Esophagus muscularis mucosa (tissue), 4 donors: Measurements from ENCODE around the gene NUDC. TPM values are rescaled to one million over a fixed set of nuclear protein-coding genes. Genes with fewer than 3 reads are reported as not detected.

Source experiments
- DNase-seq: peaks from one replicate; pipeline ENCODE4 v3.0.0-alpha.2; 2017; ENCODE audit errors: extremely low spot score
- H3K27ac ChIP-seq, 4 donors: fragments of 200-600 bp; sonication (generic); replicated peaks in 1 of 4; 1 replicate in 3 of 4; 2 replicates in 1 of 4; pipeline ENCODE4 v1.5.1; 2016 to 2019; ENCODE audit warnings: mild to moderate bottlenecking in 1 of 4
- H3K27me3 ChIP-seq, 4 donors: fragments of 200-600 bp; sonication (generic); one replicate each; pipeline versions ENCODE4 v1.5.1 to v1.6.0; 2016 to 2019
- H3K36me3 ChIP-seq, 4 donors: fragments of 200-600 bp; sonication (generic); one replicate each; pipeline ENCODE4 v1.5.1; 2016 to 2019
- H3K4me1 ChIP-seq, 4 donors: fragments of 200-600 bp; sonication (generic); one replicate each; pipeline ENCODE4 v1.5.1; 2016 to 2019
- H3K4me3 ChIP-seq, 4 donors: fragments of 200-600 bp; sonication (generic); 1 replicate in 2 of 4; 2 replicates in 2 of 4; pipeline ENCODE4 v1.5.1; 2016 to 2019; ENCODE audit warnings: mild to moderate bottlenecking in 4 of 4, moderate library complexity in 1 of 4
- H3K9me3 ChIP-seq, 4 donors: fragments of 200-600 bp; sonication (generic); 1 replicate in 3 of 4; 2 replicates in 1 of 4; pipeline ENCODE4 v1.5.1; 2016 to 2019
- EP300 ChIP-seq: sonication (generic); formaldehyde crosslinking; IDR thresholded peaks from one replicate; pipeline ENCODE4 v1.6.1; 2017; ENCODE audit warnings: antibody characterized with exemption
- POLR2A ChIP-seq: fragments of 450-650 bp; IDR thresholded peaks from one replicate; pipeline ENCODE4 v1.6.1; 2017; ENCODE audit warnings: antibody characterized with exemption, moderate library complexity, mild to moderate bottlenecking, low read depth
- POLR2AphosphoS5 ChIP-seq, 2 donors: sonication (generic); formaldehyde crosslinking; IDR thresholded peaks; one replicate each; pipeline ENCODE4 v1.6.1; 2017; ENCODE audit warnings: antibody characterized with exemption in 2 of 2
- WGBS: methylation state at CpG from one replicate; pipeline ENCODE4 v1.1.5; 2018; 5-methylcytosine and 5-hydroxymethylcytosine counted together
- intact Hi-C: fragments of 100-400 bp; cut with DNase I; formaldehyde crosslinking; loops from one replicate; pipeline ENCODE4 v1.15.1; 2023
- total RNA-seq, 4 donors: library from RNA; depleted of rRNA; stranded (reverse); fragments of >200 nt; gene quantifications; one replicate each; pipeline versions ENCODE4 v1.1.0 to v1.2.1, GENCODE V29; 2016
- TF ChIP-seq, protein P1 (sequence below), 3 experiments: fragments of 200-600 bp in 2 of 3; fragments of 450-650 bp in 1 of 3; sonication (generic) in 2 of 3; IDR thresholded peaks; one replicate each; pipeline ENCODE4 v1.5.1; 2017 to 2019; ENCODE audit warnings: antibody characterized with exemption in 3 of 3, mild to moderate bottlenecking in 2 of 3, moderate library complexity in 1 of 3

NUDC gene
- total RNA-seq, 4 donors from 2014 or later = 61.6 to 91.1 (median 81.5) TPM

DNA sequence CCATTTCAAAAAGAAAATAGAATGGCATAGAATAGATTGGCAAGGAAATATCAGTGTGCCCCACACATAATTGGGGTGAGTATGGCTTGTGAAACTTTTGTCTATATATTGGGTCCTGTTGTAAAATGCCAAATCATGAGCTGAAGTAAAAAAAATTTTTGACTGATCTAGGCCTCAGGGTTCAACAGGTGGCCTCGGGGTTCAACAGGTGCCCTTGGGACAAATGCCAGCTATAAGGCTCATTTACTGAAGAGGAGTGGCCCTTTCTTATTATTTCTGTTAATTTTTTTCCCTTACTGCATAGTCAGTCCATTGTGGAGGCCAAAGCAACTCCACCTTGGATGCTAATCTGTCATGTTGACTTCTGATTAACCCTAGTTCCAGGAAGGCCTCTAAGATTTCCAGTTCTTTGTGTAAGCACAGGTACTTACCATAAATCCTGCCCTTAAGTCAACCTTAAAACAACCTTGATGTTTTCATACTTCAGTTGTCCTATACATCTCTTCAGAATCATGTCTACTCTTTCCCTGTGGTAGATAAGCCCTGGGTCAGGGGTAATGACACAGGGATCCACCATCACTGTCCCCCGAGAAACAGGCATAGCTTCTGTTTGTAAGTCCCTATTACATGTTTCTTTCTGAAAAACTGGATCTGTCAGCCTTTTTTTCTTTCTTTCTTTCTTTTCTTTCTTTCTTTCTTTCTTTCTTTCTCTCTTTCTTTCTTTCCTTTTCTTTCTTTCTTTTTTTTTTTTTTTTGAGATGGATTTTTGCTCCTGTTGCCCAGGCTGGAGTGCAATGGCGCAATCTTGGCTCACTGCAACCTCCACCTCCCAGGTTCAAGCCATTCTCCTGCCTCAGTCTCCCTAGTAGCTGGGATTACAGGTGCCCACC is 55.3 kb downstream of the NUDC start:
- no peaks in the 10 kb centered on the region for H3K9me3 ChIP-seq
- no peak overlapping the region for H3K27ac ChIP-seq
- intact Hi-C loops = no loop called here
- WGBS = 81% methylated on average over 3 of the region's 3 CpGs
- no peak for TF ChIP-seq POLR2A
- TF ChIP-seq EP300 = no peak
- TF ChIP-seq, protein P1, sequence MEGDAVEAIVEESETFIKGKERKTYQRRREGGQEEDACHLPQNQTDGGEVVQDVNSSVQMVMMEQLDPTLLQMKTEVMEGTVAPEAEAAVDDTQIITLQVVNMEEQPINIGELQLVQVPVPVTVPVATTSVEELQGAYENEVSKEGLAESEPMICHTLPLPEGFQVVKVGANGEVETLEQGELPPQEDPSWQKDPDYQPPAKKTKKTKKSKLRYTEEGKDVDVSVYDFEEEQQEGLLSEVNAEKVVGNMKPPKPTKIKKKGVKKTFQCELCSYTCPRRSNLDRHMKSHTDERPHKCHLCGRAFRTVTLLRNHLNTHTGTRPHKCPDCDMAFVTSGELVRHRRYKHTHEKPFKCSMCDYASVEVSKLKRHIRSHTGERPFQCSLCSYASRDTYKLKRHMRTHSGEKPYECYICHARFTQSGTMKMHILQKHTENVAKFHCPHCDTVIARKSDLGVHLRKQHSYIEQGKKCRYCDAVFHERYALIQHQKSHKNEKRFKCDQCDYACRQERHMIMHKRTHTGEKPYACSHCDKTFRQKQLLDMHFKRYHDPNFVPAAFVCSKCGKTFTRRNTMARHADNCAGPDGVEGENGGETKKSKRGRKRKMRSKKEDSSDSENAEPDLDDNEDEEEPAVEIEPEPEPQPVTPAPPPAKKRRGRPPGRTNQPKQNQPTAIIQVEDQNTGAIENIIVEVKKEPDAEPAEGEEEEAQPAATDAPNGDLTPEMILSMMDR (IDR thresholded peaks at IDR 0.05) = no peak
- no peak for TF ChIP-seq POLR2AphosphoS5 (IDR thresholded peaks at IDR 0.05)
- no peaks in the 10 kb centered on the region for H3K36me3 ChIP-seq
- no peak overlapping the region for H3K4me3 ChIP-seq
- peaks cover 0 to 12% (median 0%) of the 10 kb centered on the region in 4 donors for H3K27me3 ChIP-seq
- H3K4me1 ChIP-seq = no peaks in the 10 kb centered on the region
- no peak for DNase-seq

DNA sequence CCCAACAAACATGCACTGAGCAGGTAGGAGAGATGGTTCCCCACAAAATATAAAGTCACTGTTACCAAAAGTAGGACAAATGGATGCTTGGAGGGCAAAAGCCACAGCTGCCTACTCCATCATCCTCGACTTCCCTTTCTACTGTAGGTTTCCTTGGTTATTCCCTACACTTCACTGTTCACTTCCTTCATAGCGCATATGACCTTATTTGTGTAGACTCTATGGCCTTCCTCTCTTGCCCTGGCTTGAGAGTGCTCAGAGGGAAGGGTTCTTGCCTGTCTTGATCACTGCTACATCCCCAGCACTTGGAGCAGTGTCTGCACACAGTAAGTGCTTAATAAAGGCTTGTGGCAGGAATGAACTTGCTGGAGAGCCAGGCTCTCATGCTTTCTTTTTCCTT is 57.4 kb downstream of the NUDC start:
- H3K27me3 ChIP-seq = peaks cover 0 to 25% (median 0%) of the 10 kb centered on the region in 4 donors
- no peak for DNase-seq
- H3K4me3 ChIP-seq = no peak overlapping the region
- intact Hi-C loops = no loop called here
- no peaks in the 10 kb centered on the region for H3K36me3 ChIP-seq
- WGBS = 70% methylated on average over 2 of the region's 2 CpGs
- no peak overlapping the region for H3K27ac ChIP-seq
- no peak for TF ChIP-seq POLR2AphosphoS5 (IDR thresholded peaks at IDR 0.05)
- no peak for TF ChIP-seq EP300
- TF ChIP-seq, protein P1 (IDR thresholded peaks at IDR 0.05) = no peak
- TF ChIP-seq POLR2A = no peak
- H3K4me1 ChIP-seq = no peaks in the 10 kb centered on the region
- no peaks in the 10 kb centered on the region for H3K9me3 ChIP-seq

DNA sequence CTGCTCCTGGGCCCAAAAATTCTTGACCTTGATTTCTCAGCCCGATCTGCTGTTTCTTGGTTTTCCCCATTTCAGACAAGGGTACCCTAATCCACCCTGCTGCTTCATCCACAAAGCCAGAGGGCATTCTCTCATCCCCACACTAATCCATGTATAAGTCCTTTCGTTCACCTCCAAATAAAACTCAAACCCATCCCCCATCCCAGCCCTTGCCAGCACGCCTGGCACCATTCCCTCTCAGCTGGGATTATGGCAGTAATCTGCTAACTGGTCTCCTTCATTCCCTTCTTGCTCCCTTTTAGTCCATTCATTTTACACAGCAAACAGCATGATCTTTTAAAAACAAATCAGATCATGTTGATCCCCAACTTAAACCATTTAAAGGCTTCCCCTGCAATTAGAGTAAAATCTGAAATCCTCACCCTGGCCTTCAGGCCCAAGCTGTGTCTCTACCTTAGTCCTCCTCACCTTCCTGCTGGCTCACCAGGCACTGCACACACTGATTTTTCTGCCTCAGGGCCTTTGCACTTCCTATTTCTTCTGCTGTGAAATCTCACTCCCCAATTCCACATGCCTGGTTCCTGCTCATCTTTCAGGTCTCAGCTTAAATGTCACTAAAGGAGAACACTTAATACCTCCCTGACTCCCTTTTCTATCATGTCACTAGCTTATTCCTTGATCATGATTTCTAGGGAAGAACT is 59.8 kb downstream of the NUDC start:
- TF ChIP-seq POLR2AphosphoS5 (IDR thresholded peaks at IDR 0.05) = no peak
- TF ChIP-seq POLR2A = no peak
- TF ChIP-seq, protein P1 (IDR thresholded peaks at IDR 0.05) = no peak
- no peak for TF ChIP-seq EP300
- H3K4me1 ChIP-seq = no peaks in the 10 kb centered on the region
- no peak overlapping the region for H3K27ac ChIP-seq
- intact Hi-C loops = no loop called here
- H3K4me3 ChIP-seq = no peak overlapping the region
- WGBS = 73% methylated on average over 3 of the region's 3 CpGs
- H3K36me3 ChIP-seq = no peaks in the 10 kb centered on the region
- no peak for DNase-seq
- H3K9me3 ChIP-seq = no peaks in the 10 kb centered on the region
- H3K27me3 ChIP-seq = peaks cover 0 to 34% (median 0%) of the 10 kb centered on the region in 4 donors

DNA sequence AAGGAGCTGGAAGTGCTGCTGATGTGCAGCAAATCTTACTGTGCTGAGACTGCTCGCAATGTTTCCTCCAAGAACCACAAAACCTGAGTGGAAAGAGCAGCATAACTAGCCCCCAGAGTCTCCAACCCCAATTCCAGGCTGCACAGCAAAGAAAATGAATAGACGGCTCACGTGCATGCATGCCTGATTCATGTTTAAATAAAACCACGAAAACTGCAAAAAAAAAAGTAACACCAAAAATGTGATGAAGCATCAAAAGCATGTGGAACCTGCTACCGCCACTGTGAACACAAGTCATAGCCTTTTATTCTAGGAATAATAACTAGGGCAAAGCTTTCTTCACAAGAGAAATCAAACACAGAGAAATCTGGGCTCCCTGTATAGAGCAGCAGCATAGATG is 62.3 kb downstream of the NUDC start:
- Histone ChIP-seq H3K27ac (no peak overlapping the region), H3K4me1 (no peaks in the 10 kb centered on the region), H3K9me3 (no peaks in the 10 kb centered on the region), H3K36me3 (no peaks in the 10 kb centered on the region), H3K27me3 (peaks cover 0 to 52% (median 0%) of the 10 kb centered on the region in 4 donors), H3K4me3 (no peak overlapping the region)
- intact Hi-C loops = no loop called here
- no peak for DNase-seq
- 62% methylated on average over 5 of the region's 5 CpGs for WGBS
- TF ChIP-seq POLR2A (no peak), EP300 (no peak), POLR2AphosphoS5 (IDR thresholded peaks at IDR 0.05) (no peak)
- TF ChIP-seq, protein P1 (IDR thresholded peaks at IDR 0.05) = no peak
